ENCODE data around the gene SAC3D1.
A peak's percentile ranks its signal among the peaks of the same experiment; 100 is the strongest.
"Not testable (repeated sequence)": the region's sequence is repeated elsewhere in the genome, so short reads cannot be mapped to it uniquely, and the experiment has no call there.

SAC3D1 gene

DNA sequence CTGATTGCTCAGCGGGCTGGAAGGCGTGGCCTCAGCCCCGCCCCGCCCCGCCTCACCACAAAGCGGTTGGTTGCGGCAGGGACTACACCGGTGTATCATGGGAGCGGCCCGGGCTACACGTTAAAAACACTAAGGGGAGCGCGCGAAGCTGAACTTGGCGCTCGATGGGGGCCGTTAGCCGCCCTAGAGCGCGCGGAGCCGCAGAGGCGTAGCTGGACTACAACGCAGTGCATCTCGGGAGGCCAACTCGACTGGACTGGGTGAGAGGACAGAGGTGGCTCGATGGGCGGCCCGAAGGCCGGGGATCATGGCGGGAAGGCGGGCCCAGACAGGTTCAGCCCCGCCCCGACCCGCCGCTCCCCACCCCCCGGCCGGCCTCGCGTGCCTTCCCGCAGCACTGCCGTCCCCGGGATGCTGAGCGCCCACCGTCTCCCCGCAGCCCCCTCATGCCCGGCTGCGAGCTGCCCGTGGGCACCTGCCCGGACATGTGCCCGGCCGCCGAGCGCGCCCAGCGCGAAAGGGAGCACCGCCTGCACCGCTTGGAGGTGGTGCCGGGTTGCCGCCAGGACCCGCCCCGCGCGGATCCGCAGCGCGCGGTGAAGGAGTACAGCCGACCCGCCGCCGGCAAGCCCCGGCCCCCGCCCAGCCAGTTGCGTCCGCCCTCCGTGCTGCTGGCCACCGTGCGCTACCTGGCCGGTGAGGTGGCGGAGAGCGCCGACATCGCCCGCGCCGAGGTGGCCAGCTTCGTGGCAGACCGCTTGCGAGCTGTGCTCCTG is at the start of gene SAC3D1:
SAC3D1 (plus strand) TSS at position 364 of the 776 bp plus-strand sequence; CDS start at position 447, 83 bp downstream.
- peak; percentile 91 for DNase-seq (ENCODE audit: low read depth)

DNA sequence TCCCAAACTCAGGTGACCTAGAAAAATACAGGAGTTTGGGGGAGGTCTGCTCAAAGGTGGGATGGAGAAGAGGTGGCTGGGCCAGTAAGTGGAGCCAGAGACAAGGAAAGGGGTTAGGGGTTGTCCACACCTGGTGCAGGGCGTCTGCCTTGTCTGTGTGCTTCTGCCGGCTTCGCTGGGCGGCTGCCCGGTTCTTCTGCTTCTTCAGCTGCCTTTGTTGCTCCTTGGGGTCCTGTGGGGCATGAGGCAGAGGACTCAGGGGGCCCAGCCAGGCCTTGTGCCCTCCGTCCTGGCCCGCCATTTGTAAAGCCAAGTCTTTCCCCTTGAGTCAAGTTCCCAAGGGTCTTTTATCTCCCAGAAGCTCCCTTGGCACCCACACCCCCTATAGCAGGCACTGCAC is 46.7 kb upstream of the SAC3D1 start:
- DNase-seq (ENCODE audit: low read depth) = no peak

DNA sequence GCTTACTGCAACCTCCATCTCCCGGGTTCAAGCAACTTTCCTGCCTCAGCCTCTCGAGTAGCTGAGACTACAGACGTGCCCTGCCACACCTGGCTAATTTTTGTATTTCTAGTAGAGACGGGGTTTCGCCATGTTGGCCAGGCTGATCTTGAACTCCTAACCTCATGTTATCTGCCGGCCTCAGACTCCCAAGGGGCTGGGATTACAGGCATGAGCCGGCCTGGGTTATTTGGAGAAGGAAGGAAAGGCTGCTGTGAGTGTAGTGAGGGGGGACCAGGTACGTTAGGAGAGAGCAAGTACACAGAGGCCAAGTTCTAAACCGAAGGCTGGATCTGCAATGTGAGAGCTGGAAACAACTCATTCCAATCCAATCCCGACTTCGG is 44.7 kb upstream of the SAC3D1 start:
- no peak for DNase-seq (ENCODE audit: low read depth)

DNA sequence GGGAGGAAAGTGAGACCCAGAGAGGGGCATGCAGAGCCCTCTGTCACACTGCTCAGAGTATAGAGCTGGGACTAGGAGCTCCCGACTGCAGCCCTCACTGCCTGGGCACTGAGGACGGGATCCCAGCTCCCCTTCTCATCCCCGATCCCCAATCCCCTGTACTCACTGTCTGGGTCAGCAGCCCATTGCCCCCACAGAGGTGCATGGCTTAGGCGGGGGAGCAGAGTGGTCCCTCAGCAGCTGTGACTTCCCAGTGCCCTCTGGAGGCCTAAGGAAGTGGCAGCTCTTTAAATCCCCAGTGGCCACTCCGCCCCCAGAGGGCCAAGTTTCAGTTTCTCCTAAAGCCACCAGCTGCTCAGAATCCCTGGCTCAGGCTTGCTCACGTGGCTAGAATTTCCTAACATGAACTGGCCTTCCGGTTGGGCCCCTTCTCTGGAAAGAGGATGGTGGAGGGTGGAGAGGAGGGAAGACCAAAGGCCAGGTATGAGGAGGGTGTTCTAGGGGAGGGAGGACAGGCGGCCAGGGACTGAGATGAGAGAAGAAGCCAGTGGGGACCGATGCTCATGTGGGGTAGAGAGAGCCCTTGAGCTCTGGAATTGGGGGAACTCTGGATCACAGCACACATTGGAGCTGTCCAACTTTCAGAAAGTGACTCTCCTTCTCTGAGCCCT is 44.2 kb upstream of the SAC3D1 start, which contains the start of gene BATF2:
BATF2 (minus strand) TSS at position 262 of the 671 bp plus-strand sequence; CDS start at position 205, 57 bp downstream.
- DNase-seq (ENCODE audit: low read depth) = peak; percentile 40

DNA sequence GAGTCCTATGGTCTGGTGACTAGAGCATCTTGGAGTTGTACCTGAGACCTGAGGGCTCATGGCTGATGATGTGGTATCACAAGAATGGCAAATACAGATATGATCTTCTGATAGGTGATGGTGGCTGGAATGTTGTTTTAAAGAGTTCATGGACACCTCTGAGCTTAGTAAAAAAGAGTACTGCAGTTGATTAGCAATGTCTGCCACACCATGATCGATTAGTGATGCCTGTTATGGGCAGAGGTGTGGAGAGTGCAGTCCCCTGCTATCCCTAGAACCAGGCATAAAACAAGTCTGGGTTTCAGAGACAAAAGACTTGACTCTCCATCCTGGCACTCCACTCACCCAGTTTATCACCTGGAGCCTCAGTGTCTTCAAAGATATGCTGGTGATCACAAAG is 42.9 kb upstream of the SAC3D1 start:
- DNase-seq (ENCODE audit: low read depth) = no peak

DNA sequence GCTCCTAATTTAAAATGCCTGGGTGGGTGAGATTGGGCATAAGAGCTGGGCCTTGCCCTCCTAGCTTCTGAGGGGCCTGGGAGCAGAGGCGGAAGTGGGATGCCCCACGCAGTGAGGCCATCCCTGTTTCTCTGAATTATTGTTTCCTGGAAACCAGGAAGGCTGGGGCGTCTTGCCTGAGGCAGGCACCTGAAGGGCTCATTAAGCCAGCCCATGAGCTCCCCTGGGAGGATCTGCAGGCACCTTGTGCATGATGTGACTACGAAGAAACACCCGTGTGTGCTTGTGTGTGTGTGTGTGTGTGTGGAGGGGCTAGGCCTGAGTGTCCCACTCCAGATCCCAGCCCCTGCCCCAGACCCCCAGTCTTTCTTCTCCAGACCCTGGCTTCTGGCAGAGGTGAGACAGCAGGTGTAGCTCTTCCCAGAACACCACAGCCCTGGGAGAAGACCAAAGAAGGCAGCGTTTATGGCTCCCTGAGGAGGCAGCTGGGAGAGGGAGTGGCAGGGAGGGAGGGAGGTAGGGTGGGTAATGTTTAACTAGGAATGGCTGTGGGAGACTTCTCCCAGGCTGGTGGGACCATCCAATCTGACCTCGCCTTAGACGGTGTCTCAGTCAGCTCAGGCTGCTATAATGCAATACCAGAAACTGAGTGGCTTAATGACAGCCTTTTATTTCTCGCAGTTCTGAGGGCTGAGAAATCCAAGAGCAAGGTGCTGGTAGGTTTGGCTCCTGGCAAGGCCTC is 42.1 kb upstream of the SAC3D1 start:
- DNase-seq (ENCODE audit: low read depth) = no peak

DNA sequence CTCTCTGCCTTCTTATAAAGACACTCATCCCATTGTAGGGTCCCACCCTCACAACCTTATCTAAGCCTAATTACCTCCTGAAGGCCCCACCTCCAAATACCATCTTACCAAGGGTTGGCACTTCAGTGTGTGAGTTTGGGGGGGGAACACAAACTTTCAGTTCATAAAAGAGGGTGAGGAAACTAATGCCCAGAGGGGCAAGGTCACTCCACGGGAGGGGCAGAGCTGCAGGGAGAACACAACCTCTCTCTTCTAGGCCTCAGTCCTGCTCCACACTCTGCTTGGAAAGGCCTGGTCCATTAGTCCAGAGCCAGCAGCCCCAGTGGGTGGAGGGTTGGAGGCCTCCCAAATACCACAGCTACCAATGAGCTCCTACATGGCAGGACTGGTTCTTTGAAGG is 41.5 kb upstream of the SAC3D1 start:
- DNase-seq (ENCODE audit: low read depth) = no peak

DNA sequence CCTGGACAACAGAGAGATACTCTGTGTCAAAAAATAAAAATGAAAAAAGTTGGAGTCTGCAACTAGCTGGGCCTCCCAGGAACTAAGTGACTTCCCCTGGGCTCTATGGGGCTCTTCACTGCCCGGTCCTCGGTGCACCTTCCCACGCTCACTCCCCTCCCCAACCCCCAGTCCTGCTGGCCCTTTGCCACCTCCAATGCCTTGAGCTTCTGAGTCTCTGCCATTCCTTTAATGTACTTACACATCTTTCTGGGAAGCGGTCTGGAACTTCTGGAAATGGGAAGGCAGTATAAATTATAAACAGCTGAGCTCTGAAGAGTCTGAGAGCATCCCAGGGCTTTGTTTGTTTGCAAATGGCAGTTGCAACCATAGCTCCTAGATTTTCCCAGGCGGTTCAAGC is 38.3 kb upstream of the SAC3D1 start:
- DNase-seq (ENCODE audit: low read depth) = no peak

DNA sequence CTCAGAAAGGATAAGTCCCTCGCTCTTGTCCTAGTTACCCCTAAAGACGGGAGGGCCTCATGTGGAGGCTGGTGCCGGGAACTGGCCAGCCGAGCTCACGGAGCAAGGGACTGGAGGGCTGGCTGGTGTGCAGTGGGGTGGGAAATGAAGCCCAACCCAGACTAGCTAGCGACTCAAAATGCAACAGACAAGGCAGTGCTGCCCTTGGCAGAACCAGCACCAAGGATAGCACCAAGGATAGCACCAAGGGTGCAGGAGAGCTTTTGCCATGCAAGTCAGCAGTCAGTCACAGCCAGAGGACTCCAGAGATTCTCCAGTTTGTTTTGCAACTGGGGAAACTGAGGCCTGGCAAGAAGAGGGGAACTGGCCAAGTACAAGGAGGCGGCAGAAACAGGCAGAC is 37.7 kb upstream of the SAC3D1 start:
- DNase-seq (ENCODE audit: low read depth) = no peak

DNA sequence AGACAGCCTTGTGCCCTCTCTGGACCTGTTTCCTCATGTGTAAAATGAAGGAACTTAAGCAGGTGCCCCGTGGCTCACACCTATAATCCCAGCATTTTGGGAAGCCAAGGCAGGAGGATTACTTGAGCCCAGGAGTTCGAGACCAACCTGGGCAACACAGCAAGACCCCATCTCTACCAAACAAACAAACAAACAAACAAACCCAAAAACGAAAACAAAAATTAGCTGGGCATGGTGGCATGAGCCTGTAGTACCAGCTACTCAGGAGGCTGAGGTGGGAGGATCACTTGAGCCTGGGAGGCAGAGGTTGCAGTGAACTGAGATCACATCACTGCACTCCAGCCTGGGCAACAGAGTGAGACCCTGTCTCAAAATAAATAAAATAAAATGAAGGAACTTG is 37.0 kb upstream of the SAC3D1 start:
- DNase-seq (ENCODE audit: low read depth) = not testable (repeated sequence)

DNA sequence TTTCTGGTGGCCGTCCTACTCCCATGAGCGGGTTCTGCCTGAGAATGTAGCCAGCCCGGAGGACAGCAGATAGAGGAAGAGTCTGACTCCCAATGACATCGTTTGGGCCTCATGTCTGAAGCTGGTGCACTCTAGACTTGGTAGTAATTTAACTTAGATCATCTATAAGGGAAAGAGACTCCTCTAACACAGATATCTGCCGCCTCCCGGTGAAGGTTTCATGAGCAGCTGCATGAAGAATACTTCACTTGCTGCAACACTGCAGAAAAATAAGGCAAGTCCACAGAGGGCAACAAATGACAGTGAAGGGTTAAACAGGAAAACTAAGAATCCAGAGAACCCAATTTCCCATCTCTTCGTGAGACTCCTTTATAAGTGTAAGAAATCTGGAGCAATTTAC is 33.0 kb upstream of the SAC3D1 start:
- DNase-seq (ENCODE audit: low read depth) = no peak

DNA sequence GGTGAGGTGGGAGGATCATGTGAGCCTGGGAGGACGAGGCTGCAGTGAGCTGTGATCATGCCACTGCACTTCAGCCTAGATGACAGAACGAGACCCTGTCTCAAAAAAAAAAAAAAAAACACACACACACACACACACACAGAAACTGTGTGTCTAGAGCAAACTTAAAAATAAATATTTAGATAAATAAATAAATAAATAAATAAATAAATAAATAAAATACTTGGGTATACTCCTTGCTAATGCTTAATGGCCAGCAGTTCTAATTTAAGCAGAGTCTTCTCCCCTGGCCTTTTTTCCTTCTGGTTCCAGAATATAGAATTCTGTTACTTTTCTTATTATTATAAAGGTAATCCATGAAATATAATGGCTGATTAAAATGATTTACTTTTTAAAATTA is 32.1 kb upstream of the SAC3D1 start:
- no peak for DNase-seq (ENCODE audit: low read depth)

DNA sequence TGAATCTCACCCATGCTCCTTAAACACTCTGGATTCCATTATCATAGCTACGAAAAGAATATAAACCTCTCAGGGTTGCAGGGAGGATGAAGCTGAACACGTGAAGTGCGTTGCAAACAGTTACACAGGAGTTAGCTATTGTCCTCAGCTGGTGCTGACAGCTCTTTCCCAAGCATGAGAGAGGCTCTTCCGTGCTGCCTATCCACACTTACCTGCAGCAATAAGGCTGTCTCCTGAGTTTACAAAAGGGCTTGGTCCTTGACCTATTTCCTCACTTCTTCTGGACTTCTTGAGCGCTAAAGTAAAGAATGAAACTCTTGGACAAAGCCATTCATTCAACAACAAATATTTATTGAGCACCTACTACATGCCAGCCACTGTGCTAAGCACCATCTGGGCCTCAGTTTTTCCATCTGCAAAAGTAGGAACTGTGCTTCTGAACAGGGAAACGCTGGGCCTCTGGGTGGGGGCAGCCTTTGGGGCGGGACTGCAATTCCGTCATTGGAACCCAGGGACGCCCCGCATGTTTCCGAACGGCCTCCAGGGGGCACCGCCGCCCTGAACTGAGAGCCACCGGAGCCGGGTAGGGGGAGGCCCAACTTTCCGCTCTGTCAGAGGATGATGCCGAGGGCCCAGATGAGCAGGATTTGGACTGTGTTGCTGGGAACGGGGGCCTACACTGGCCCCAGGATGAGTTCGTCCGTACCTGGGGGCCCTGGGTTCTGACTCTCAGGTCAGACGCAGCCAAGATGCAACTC is 27.7 kb upstream of the SAC3D1 start:
- DNase-seq (ENCODE audit: low read depth) = peak; percentile 79

DNA sequence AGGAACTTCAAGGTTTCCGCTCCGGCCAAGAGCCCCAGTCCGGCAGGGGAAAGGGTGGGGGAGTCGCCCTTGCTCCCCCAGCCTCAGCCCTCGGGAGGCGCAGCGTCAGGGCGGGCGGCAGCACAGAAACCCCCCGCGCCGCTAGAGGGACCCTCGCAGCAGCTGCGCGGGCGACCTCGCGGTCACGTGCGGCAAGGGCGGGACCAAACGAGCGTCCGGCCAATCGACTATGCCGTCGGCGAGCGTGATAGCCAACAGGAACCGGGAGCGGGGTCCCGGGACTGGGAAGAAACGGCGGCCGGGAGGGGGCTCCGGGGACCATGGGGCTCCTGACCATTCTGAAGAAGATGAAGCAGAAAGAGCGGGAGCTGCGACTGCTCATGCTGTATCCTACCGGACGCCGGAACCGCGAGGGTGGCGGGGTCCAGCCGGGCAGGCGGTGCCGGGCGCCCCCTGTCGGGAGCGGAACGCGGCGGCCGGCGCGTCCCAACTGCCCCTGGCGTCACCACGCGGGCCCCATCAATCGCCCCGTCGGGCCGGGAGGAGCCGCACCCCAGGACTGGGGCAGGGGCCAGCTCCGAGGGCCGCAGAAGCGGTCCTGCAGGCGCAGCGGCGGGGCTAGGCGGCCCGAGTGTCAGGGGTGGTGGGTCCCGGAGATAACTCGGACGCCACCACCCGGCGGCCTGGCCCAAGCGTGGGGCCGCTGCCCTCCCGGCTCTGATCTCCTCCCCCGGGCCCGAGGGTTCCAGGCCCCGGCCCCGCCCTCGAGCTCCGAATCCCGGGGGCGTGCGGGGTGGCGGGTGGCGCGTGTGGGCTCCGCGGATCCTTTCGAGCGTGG is 26.9 kb upstream of the SAC3D1 start, which contains the start of gene ARL2:
ARL2 (plus strand) TSS at position 273 of the 838 bp plus-strand sequence; CDS start at position 321, 48 bp downstream.
- DNase-seq (ENCODE audit: low read depth) = peak; percentile 91

DNA sequence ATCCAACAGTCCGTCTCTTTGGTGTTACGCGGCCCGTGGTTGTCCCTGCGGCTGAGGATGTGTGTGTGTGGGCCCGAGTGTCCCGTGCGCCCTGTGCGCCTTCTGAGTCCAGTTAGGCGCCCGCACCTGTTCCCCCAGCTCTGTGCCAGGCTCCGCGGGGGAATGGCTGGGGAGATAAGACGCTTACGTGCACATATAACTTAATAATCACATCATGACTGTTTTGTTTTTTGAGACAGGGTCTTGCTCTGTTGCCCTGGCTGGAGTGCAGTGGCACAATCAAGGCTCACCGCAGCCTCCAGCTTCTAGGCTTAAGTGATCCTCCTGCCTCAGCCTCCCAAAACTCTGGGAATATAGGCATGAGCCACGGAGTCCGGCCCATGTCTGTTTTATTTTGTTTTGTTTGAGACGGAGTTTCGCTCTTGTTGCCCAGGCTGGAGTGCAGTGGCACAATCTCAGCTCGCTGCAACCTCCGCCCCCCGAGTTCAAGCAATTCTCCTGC is 26.2 kb upstream of the SAC3D1 start:
- no peak for DNase-seq (ENCODE audit: low read depth)

DNA sequence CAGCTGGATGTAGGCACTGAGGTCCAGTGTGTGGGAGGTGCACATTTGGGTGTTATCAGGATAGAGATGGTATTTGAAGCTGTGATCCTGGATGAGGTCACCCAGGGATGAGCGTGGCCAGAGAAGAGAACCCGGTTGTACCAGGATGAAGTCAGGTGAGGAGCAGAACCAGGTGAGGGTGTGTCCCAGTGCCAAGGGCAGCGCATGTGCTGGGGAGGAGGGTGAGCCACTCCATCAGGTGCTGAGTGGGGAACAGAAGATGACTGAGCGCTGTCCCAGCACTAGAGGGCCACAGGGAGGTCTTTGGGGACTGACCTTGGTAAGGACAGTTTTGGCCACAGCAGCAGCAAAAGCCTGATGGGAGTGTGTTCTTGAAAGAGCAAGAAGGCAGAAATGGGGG is 24.3 kb upstream of the SAC3D1 start:
- DNase-seq (ENCODE audit: low read depth) = no peak

DNA sequence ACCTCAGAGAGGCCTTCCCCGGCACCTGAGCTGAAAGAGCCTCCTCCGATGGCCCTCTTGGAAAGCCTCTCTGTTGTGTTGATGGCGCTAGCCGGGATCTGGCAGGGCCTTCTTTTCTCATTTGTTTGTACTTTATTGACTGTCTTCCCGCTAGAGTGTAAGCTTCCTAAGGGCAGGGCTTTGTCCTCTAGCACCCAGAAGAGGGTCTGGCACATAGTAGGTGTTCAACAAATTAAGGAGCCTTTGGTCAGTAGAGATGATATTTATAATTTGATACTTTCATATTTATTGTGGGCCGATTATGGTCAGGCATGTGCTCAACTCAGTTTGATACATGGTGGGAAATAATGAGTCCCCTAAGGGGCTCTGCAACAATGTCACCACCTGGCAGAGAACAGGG is 23.1 kb upstream of the SAC3D1 start:
- DNase-seq (ENCODE audit: low read depth) = no peak

DNA sequence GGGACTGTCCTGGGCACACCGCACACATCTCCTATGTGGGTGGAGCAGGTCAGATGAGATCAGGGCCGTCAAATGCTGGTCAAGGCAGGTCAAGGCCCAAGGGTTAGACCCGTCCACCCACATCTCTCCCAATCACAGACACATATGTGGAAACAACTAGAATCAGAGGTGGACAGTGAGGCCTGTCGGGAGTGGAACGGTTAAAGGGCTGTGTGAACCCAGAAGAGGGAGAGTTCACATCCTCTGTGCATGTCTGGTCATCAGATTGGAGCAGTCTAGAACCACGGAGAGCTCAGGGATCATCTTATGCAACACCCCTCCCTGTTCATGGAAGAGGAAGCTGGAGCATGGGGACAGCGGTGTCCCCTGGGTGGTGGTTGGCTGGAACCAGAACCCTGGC is 21.2 kb upstream of the SAC3D1 start:
- DNase-seq (ENCODE audit: low read depth) = no peak

DNA sequence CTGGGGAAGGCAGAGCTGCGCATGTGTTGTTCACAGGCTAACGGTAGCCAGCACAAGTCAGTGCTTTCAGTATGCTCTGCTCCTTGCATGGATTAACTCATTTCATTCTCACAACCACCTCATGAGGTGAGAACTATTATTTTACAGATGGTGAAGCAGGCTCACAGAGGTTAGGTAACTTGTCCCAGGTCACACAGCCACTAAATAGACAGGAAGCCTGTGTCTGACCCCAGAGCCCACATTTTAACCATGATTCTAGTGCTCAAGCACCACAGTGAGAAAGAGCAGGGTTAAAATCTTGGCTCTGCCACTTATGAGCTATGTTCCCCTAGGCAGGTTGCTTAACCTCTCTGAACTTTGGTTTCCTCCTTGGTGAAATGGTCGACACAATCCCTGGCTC is 20.0 kb upstream of the SAC3D1 start:
- DNase-seq (ENCODE audit: low read depth) = no peak

DNA sequence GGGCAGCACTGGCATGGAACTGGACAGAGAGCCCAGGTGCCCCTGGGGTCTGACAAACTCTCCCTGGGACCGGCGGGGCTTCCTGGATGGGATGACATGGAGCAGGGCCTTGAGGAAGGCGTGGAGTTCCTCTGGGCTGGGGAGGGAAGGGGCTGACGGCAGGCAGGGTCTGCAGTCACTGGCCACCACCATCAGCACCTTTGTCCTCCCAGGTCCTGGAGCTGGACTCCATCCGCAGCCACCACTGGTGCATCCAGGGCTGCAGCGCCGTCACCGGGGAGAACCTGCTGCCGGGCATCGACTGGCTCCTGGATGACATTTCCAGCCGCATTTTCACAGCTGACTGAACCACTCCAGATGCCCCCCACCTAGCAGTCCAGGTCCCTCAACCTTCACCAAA is 19.5 kb upstream of the SAC3D1 start:
- DNase-seq (ENCODE audit: low read depth) = no peak

DNA sequence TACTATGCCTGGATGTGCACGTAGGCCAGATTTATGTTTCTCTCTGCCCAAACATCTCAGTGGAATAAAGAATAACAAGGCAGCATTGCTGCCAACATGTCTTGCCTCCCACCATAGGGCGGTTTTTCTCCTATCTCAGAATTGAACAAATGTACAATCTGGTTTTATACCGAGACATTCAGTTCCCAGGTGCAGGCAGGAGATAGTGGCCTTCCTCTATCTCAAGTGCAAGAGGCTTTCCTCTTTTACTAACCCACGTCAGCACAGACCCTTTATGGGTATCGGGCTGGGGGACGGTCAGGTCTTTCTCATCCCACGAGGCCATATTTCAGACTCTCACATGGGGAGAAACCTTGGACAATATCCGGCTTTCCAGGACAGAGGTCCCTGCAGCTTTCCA is 17.5 kb upstream of the SAC3D1 start:
- DNase-seq (ENCODE audit: low read depth) = not testable (repeated sequence)
